HepG2 (cell line): ENCODE results near the gene ZNF740. TPM values are rescaled to one million over a fixed set of nuclear protein-coding genes. Genes with fewer than 3 reads are reported as not detected.
A peak's percentile ranks its signal among the peaks of the same experiment; 100 is the strongest.

ENCODE experiments used
- ATAC-seq: fragments of 200-7000 bp; cut with Tn5 transposase; 3 replicates; pipeline ENCODE4 v1.9.1; 2020; ENCODE audit warnings: mild to moderate bottlenecking, moderate library complexity
- BruUV-seq: library from RNA; stranded (reverse); fragments of 400-500 nt; replicated peaks from 2 replicates; lab custom pipeline; 2021; lab: Mats Ljungman, UMichigan
- CTCF ChIA-PET: fragments of 300-600 bp; formaldehyde crosslinking; extraction: SDS; loops from one replicate; lab custom pipeline; 2021; ENCODE audit warnings: low total read pairs, inconsistent platforms, low intra/inter-chr PET ratio; lab: Yijun Ruan, JAX
- POLR2A ChIA-PET: fragments of 350-600 bp; sonication (Branson Sonifier 250); formaldehyde crosslinking; loops from one replicate; lab custom pipeline; 2020; ENCODE audit warnings: antibody characterized with exemption, inconsistent platforms; lab: Yijun Ruan, JAX
- DNase-seq: peaks from one replicate; pipeline ENCODE4 v3.0.0-alpha.2; 2015; ENCODE audit warnings: low spot score
- FAIRE-seq: peaks from 3 replicates; lab custom pipeline; 2011; peaks lifted over from hg19 to GRCh38; lab: Jason Lieb, UNC
- H2AFZ ChIP-seq: one replicate; pipeline ENCODE4 v1.6.1; 2011; ENCODE audit warnings: low read length, inconsistent platforms
- H3K27ac ChIP-seq: fragments of 300-600 bp; 3 replicates; pipeline ENCODE4 v1.8.0; 2011; ENCODE audit warnings: mixed run types, mild to moderate bottlenecking, mixed read lengths, low read length, inconsistent platforms; ENCODE audit not compliant: insufficient read depth; ENCODE audit errors: extremely low read length
- H3K27me3 ChIP-seq, 2 experiments: fragments of 200-600 bp in 1 of 2; 2 replicates in 1 of 2; 3 replicates in 1 of 2; pipeline versions ENCODE4 v1.6.0 to v1.8.0; 2011; ENCODE audit warnings: low read length in 2 of 2, mild to moderate bottlenecking in 2 of 2, moderate library complexity in 2 of 2, inconsistent platforms in 1 of 2; ENCODE audit not compliant: insufficient read depth in 2 of 2, control insufficient read depth in 1 of 2
- H3K36me3 ChIP-seq, 2 experiments: fragments of 200-600 bp in 1 of 2; replicated peaks in 1 of 2; 2 replicates in 1 of 2; 3 replicates in 1 of 2; pipeline versions ENCODE4 v1.5.1 to v1.8.0; 2011; ENCODE audit warnings: low read length in 2 of 2, inconsistent platforms in 1 of 2; ENCODE audit not compliant: insufficient read depth in 2 of 2, control insufficient read depth in 1 of 2
- H3K4me1 ChIP-seq: 2 replicates; pipeline ENCODE4 v1.5.1; 2012; ENCODE audit warnings: low read length, inconsistent platforms; ENCODE audit not compliant: insufficient read depth
- H3K4me2 ChIP-seq: 2 replicates; pipeline ENCODE4 v1.6.0; 2011; ENCODE audit warnings: low read depth, low read length, inconsistent platforms
- H3K4me3 ChIP-seq, 3 experiments: fragments of 200-600 bp in 1 of 3; sonication (generic), shearing (Covaris generic) in 1 of 3; replicated peaks in 1 of 3; 2 replicates each; pipeline ENCODE4 v1.5.1; 2011 to 2016; ENCODE audit warnings: low read length in 3 of 3, inconsistent platforms in 2 of 3, low read depth in 2 of 3, mild to moderate bottlenecking in 2 of 3, control low read depth in 1 of 3, mixed read lengths in 1 of 3; ENCODE audit not compliant: insufficient read depth in 1 of 3
- H3K79me2 ChIP-seq: one replicate; pipeline ENCODE4 v1.6.1; 2011; ENCODE audit warnings: low read length, inconsistent platforms; ENCODE audit not compliant: insufficient read depth
- H3K9ac ChIP-seq: 2 replicates; pipeline ENCODE4 v1.6.0; 2011; ENCODE audit warnings: mild to moderate bottlenecking, low read depth, low read length, inconsistent platforms; ENCODE audit not compliant: insufficient read depth
- H3K9me3 ChIP-seq: 2 replicates; pipeline ENCODE4 v1.5.1; 2012; ENCODE audit warnings: mild to moderate bottlenecking, low read length
- H4K20me1 ChIP-seq: 2 replicates; pipeline ENCODE4 v1.6.0; 2011; ENCODE audit warnings: inconsistent platforms, mild to moderate bottlenecking, low read length, moderate library complexity; ENCODE audit not compliant: insufficient read depth
- ARID2 ChIP-seq: sonication (generic); formaldehyde crosslinking; IDR thresholded peaks from 2 replicates; pipeline ENCODE4 v1.8.1; 2022; ENCODE audit warnings: mild to moderate bottlenecking, missing genetic modification reagents, borderline replicate concordance
- BRCA1 ChIP-seq: sonication (generic); formaldehyde crosslinking; IDR thresholded peaks from 2 replicates; pipeline ENCODE4 v1.4.0; 2020; ENCODE audit warnings: missing genetic modification reagents
- HDAC1 ChIP-seq: sonication (generic); formaldehyde crosslinking; IDR thresholded peaks from 2 replicates; pipeline ENCODE4 v1.5.1; 2020; ENCODE audit warnings: mild to moderate bottlenecking, missing genetic modification reagents
- PLRG1 ChIP-seq: fragments of 450-650 bp; conservative IDR thresholded peaks from 2 replicates; pipeline ENCODE4 v1.6.1; 2016
- RBM39 ChIP-seq: fragments of 200-400 bp; formaldehyde crosslinking; IDR thresholded peaks from one replicate; pipeline ENCODE4 v1.6.1; 2018; ENCODE audit warnings: antibody characterized with exemption, mild to moderate bottlenecking, low read depth, low read length; ENCODE audit not compliant: poor library complexity, severe bottlenecking
- STAG1 ChIP-seq: sonication (generic); formaldehyde crosslinking; IDR thresholded peaks from 2 replicates; pipeline ENCODE4 v1.4.0; 2020; ENCODE audit warnings: missing genetic modification reagents
- ZNF225 ChIP-seq: sonication (generic); formaldehyde crosslinking; IDR thresholded peaks from 2 replicates; pipeline ENCODE4 v1.4.0; 2020; ENCODE audit warnings: mild to moderate bottlenecking, missing genetic modification reagents
- ZNF264 ChIP-seq: sonication (generic); formaldehyde crosslinking; IDR thresholded peaks from 2 replicates; pipeline ENCODE4 v1.4.0; 2020; ENCODE audit warnings: missing genetic modification reagents
- ZNF883 ChIP-seq: sonication (generic); formaldehyde crosslinking; IDR thresholded peaks from 2 replicates; pipeline ENCODE4 v1.5.1; 2020; ENCODE audit warnings: mild to moderate bottlenecking, missing genetic modification reagents; ENCODE audit errors: not compliant biosample characterization
- WGBS: methylation state at CpG from one replicate; pipeline ENCODE4 v1.1.6; 2017; ENCODE audit warnings: low lambda C conversion rate; 5-methylcytosine and 5-hydroxymethylcytosine counted together
- in situ Hi-C: cut with HindIII; loops from 2 replicates; pipeline ENCODE4 v1.10.0; 2017; ENCODE audit warnings: low pct_unique_long_range_greater_than_20kb; ENCODE audit not compliant: extremely low pct_ligation_motif_present
- intact Hi-C: fragments of 100-400 bp; cut with micrococcal nuclease; formaldehyde crosslinking; loops from one replicate; pipeline ENCODE4 v1.10.0; 2022; ENCODE audit not compliant: unreplicated experiment
- polyA plus RNA-seq, 8 experiments: library from polyadenylated mRNA; depleted of rRNA in 3 of 8; stranded (reverse) in 7 of 8; unstranded in 1 of 8; fragments of >200 nt; fragmentation: Illumina TruSeq in 4 of 8; extraction: Trizol in 4 of 8; gene quantifications; 2 replicates each; pipeline versions ENCODE4 v1.2.1 to v1.2.3, GENCODE V29; 2011 to 2016; ENCODE audit warnings: low read depth in 4 of 8, missing spikeins in 1 of 8, mixed read lengths in 1 of 8; ENCODE audit not compliant: insufficient read depth in 1 of 8
- total RNA-seq, 5 experiments: library from RNA; depleted of rRNA; stranded (reverse); fragments of >200 nt; fragmentation: Illumina TruSeq; extraction: Trizol; gene quantifications; 2 replicates each; pipeline ENCODE4 v1.2.3, GENCODE V29; 2016; ENCODE audit warnings: low read depth in 1 of 5
- TF ChIP-seq, protein P1 (sequence below): IDR thresholded peaks from 2 replicates; pipeline ENCODE4 v1.6.1; 2012; ENCODE audit warnings: inconsistent platforms
- TF ChIP-seq, protein P2 (sequence below): sonication (generic); formaldehyde crosslinking; IDR thresholded peaks from 2 replicates; pipeline ENCODE4 v1.8.1; 2023; ENCODE audit warnings: mild to moderate bottlenecking, missing genetic modification reagents
- TF ChIP-seq, protein P3 (sequence below): fragments of 450-650 bp; IDR thresholded peaks from 2 replicates; pipeline ENCODE4 v1.6.1; 2017; ENCODE audit warnings: mild to moderate bottlenecking
- TF ChIP-seq, protein P4 (sequence below): sonication (generic); formaldehyde crosslinking; IDR thresholded peaks from 2 replicates; pipeline ENCODE4 v1.5.0; 2020; ENCODE audit warnings: missing genetic modification reagents, mild to moderate bottlenecking, borderline replicate concordance
- TF ChIP-seq, protein P5 (sequence below): sonication (generic); formaldehyde crosslinking; IDR thresholded peaks from 2 replicates; pipeline ENCODE4 v1.5.0; 2020; ENCODE audit warnings: mild to moderate bottlenecking, missing genetic modification reagents, moderate library complexity
- TF ChIP-seq, protein P6 (sequence below): sonication (generic); formaldehyde crosslinking; IDR thresholded peaks from 2 replicates; pipeline ENCODE4 v1.8.0; 2022; ENCODE audit warnings: mild to moderate bottlenecking, missing genetic modification reagents, moderate library complexity

The ZNF740 gene
- total and polyA plus RNA-seq, 2 of the 13 experiments (the other 11 are each of a cell fraction or from before 2014, with no cell fraction given), result 16.9 to 19.0 TPM

DNA sequence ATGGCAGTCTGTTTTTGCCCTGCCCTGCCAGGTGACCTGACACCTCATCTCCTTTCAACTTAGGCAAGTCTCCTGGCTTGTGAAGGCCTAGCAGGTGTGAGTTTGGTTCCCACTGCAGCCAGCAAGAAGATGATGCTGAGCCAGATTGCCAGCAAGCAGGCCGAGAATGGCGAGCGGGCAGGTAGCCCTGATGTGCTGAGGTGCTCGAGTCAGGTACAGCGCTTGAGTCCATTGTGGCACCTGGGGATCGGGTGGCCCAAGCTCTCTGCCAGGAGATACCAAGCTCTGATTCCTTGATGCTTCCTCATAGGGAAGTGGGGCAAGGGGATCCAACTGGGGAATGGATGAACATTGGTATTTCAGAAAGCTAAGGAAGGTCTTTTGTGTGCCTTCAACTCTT is 4.3 kb downstream of the ZNF740 start (continued):
- TF ChIP-seq ARID2 (no peak), PLRG1 (no peak), HDAC1 (CRISPR knock-in tag) (no peak), ZNF264 (CRISPR knock-in tag) (no peak), BRCA1 (CRISPR knock-in tag) (no peak)
- TF ChIP-seq, protein P1, sequence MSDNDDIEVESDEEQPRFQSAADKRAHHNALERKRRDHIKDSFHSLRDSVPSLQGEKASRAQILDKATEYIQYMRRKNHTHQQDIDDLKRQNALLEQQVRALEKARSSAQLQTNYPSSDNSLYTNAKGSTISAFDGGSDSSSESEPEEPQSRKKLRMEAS, result no peak
- TF ChIP-seq, all 625 proteins: peak for 0

DNA sequence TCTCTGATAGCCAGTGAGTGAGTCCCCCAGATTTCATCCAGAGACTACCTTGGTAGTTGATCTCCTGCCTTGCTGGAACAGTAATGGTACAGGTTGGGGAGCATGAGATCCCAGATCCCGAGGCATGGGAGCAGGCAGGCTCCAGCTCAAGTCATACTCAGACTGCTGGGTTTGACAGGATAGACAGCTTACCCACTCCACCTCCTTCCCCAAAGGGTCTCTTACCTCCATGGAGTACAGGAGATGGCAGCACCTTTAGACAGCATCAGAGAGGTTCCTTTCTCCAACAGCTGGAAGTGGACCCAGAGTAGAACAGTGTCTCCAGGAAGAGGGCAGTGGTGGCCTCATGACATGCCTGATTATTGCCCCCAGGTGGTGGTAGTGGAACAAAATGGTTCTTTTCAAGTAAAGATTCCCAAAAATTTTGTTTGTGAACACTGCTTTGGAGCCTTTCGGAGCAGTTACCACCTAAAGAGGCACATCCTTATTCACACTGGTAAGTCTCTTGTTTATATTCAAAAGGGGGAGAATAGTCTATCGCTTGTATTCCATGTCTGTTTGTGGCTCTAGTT is 5.1 kb downstream of the ZNF740 start:
- in situ Hi-C loops (no loop called here), intact Hi-C loops (no loop called here)
- BruUV-seq, result no TSS peak
- FAIRE-seq, result no peak
- no peak for ATAC-seq
- Histone ChIP-seq H3K9ac (no peak overlapping the region), H2AFZ (no peak overlapping the region), H3K27me3 (no peaks in the 10 kb centered on the region), H3K36me3 (peaks cover 30 to 69% of the 10 kb centered on the region in 2 experiments), H3K79me2 (peaks cover 29% of the 10 kb centered on the region), H3K9me3 (no peaks in the 10 kb centered on the region), H3K4me1 (peaks cover 39% of the 10 kb centered on the region), H3K4me2 (no peak overlapping the region), H3K4me3 (no peak overlapping the region), H3K27ac (no peak overlapping the region), H4K20me1 (peaks cover 15% of the 10 kb centered on the region)
- no peak for DNase-seq
- WGBS, result 97% methylated on average over 2 of the region's 3 CpGs
- TF ChIP-seq, protein P2, sequence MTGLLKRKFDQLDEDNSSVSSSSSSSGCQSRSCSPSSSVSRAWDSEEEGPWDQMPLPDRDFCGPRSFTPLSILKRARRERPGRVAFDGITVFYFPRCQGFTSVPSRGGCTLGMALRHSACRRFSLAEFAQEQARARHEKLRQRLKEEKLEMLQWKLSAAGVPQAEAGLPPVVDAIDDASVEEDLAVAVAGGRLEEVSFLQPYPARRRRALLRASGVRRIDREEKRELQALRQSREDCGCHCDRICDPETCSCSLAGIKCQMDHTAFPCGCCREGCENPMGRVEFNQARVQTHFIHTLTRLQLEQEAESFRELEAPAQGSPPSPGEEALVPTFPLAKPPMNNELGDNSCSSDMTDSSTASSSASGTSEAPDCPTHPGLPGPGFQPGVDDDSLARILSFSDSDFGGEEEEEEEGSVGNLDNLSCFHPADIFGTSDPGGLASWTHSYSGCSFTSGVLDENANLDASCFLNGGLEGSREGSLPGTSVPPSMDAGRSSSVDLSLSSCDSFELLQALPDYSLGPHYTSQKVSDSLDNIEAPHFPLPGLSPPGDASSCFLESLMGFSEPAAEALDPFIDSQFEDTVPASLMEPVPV, result no peak
- TF ChIP-seq, protein P3, sequence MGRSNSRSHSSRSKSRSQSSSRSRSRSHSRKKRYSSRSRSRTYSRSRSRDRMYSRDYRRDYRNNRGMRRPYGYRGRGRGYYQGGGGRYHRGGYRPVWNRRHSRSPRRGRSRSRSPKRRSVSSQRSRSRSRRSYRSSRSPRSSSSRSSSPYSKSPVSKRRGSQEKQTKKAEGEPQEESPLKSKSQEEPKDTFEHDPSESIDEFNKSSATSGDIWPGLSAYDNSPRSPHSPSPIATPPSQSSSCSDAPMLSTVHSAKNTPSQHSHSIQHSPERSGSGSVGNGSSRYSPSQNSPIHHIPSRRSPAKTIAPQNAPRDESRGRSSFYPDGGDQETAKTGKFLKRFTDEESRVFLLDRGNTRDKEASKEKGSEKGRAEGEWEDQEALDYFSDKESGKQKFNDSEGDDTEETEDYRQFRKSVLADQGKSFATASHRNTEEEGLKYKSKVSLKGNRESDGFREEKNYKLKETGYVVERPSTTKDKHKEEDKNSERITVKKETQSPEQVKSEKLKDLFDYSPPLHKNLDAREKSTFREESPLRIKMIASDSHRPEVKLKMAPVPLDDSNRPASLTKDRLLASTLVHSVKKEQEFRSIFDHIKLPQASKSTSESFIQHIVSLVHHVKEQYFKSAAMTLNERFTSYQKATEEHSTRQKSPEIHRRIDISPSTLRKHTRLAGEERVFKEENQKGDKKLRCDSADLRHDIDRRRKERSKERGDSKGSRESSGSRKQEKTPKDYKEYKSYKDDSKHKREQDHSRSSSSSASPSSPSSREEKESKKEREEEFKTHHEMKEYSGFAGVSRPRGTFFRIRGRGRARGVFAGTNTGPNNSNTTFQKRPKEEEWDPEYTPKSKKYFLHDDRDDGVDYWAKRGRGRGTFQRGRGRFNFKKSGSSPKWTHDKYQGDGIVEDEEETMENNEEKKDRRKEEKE, result no peak
- peak; percentile 17; the same call in 1 of the 2 replicates for TF ChIP-seq STAG1 (CRISPR knock-in tag)
- TF ChIP-seq, protein P4, sequence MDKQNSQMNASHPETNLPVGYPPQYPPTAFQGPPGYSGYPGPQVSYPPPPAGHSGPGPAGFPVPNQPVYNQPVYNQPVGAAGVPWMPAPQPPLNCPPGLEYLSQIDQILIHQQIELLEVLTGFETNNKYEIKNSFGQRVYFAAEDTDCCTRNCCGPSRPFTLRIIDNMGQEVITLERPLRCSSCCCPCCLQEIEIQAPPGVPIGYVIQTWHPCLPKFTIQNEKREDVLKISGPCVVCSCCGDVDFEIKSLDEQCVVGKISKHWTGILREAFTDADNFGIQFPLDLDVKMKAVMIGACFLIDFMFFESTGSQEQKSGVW, result no peak
- TF ChIP-seq RBM39, result no peak
- no peak for TF ChIP-seq ZNF883
- TF ChIP-seq ZNF225 (CRISPR knock-in tag), result no peak
- TF ChIP-seq, protein P5, sequence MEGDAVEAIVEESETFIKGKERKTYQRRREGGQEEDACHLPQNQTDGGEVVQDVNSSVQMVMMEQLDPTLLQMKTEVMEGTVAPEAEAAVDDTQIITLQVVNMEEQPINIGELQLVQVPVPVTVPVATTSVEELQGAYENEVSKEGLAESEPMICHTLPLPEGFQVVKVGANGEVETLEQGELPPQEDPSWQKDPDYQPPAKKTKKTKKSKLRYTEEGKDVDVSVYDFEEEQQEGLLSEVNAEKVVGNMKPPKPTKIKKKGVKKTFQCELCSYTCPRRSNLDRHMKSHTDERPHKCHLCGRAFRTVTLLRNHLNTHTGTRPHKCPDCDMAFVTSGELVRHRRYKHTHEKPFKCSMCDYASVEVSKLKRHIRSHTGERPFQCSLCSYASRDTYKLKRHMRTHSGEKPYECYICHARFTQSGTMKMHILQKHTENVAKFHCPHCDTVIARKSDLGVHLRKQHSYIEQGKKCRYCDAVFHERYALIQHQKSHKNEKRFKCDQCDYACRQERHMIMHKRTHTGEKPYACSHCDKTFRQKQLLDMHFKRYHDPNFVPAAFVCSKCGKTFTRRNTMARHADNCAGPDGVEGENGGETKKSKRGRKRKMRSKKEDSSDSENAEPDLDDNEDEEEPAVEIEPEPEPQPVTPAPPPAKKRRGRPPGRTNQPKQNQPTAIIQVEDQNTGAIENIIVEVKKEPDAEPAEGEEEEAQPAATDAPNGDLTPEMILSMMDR (CRISPR knock-in tag), result peak; percentile 11; the same call in 1 of the 2 replicates
- TF ChIP-seq, protein P6, sequence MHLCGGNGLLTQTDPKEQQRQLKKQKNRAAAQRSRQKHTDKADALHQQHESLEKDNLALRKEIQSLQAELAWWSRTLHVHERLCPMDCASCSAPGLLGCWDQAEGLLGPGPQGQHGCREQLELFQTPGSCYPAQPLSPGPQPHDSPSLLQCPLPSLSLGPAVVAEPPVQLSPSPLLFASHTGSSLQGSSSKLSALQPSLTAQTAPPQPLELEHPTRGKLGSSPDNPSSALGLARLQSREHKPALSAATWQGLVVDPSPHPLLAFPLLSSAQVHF, result no peak
- ChIA-PET POLR2A (interaction anchor here (1.7 kb wide), 1 partner anchor 11 kb away, joined by 4 read pairs; no protein-coding TSS in a partner anchor), CTCF (no interaction called here)
